HG02840 (cell line): ENCODE measurements around the gene TNP2.
"Not testable (repeated sequence)": the region's sequence is repeated elsewhere in the genome, so short reads cannot be mapped to it uniquely, and the experiment has no call there.

ENCODE experiments used
- ATAC-seq: cut with Tn5 transposase; IDR thresholded peaks from one replicate; pipeline ENCODE4 v1.9.1; 2021; ENCODE audit warnings: mild to moderate bottlenecking, moderate library complexity, moderate number of reproducible peaks; ENCODE audit not compliant: unreplicated experiment, low FRiP score

The TNP2 gene

GRCh38 chr16:11301645-11302501 is 32.7 kb upstream of the TNP2 start:
- ATAC-seq: no peak

- ATAC-seq: no peak
Observed at GRCh38 chr16:11300560-11300892, 31.4 kb upstream of the TNP2 start.

GRCh38 chr16:11299865-11300559 is 30.9 kb upstream of the TNP2 start:
- ATAC-seq: no peak

GRCh38 chr16:11298950-11299547 is 29.9 kb upstream of the TNP2 start:
- ATAC-seq: not testable (repeated sequence)

- no peak for ATAC-seq
Observed at GRCh38 chr16:11298143-11298900, 29.2 kb upstream of the TNP2 start.

GRCh38 chr16:11297492-11298142 is 28.5 kb upstream of the TNP2 start:
- peak; percentile 51 for ATAC-seq

GRCh38 chr16:11296706-11297491 is 27.8 kb upstream of the TNP2 start:
- ATAC-seq: no peak

- no peak for ATAC-seq
Observed at GRCh38 chr16:11296351-11296705, 27.2 kb upstream of the TNP2 start.

- ATAC-seq: no peak
Observed at GRCh38 chr16:11295672-11296071, 26.5 kb upstream of the TNP2 start.

- no peak for ATAC-seq
Observed at GRCh38 chr16:11292076-11292748, 23.1 kb upstream of the TNP2 start.

GRCh38 chr16:11291091-11291703 is 22.1 kb upstream of the TNP2 start:
- no peak for ATAC-seq

GRCh38 chr16:11290102-11290893 is 21.2 kb upstream of the TNP2 start:
- no peak for ATAC-seq

- ATAC-seq: not testable (repeated sequence)
Observed at GRCh38 chr16:11289696-11290095, 20.6 kb upstream of the TNP2 start.

GRCh38 chr16:11289202-11289601 is 20.1 kb upstream of the TNP2 start:
- no peak for ATAC-seq

GRCh38 chr16:11285842-11286241 is 16.7 kb upstream of the TNP2 start:
- no peak for ATAC-seq

GRCh38 chr16:11283820-11284248 is 14.7 kb upstream of the TNP2 start:
- no peak for ATAC-seq

GRCh38 chr16:11280616-11281522 is 11.7 kb upstream of the TNP2 start, which contains the start of gene PRM1:
TSS of gene PRM1 (minus strand) at chr16:11281330. CDS start at chr16:11281238, 92 bp downstream.
- no peak for ATAC-seq
